GM12878 (cell line): ENCODE data around the gene SARS1. TPM values are rescaled to one million over a fixed set of nuclear protein-coding genes. Genes with fewer than 3 reads are reported as not detected.

Source experiments
- ATAC-seq: fragments of 200-7000 bp; cut with Tn5 transposase; 3 replicates; pipeline ENCODE4 v1.9.1; 2020; ENCODE audit warnings: mild to moderate bottlenecking, moderate library complexity
- BruUV-seq: library from RNA; stranded (reverse); fragments of 400-500 nt; replicated peaks from 2 replicates; lab custom pipeline; 2021; lab: Mats Ljungman, UMichigan
- CTCF ChIA-PET: fragments of 300-600 bp; sonication (Branson Sonifier 250); formaldehyde crosslinking; extraction: SDS; loops from one replicate; lab custom pipeline; 2021; ENCODE audit warnings: inconsistent platforms; lab: Yijun Ruan, JAX
- POLR2A ChIA-PET: fragments of 350-600 bp; formaldehyde crosslinking; extraction: SDS; loops from one replicate; lab custom pipeline; 2021; ENCODE audit warnings: inconsistent platforms; lab: Charles Lee
- RAD21 ChIA-PET: fragments of 300-600 bp; sonication (Branson Sonifier 250); formaldehyde crosslinking; loops from one replicate; lab custom pipeline; 2023; ENCODE audit warnings: antibody characterized with exemption; ENCODE audit not compliant: unreplicated experiment; lab: Charles Lee
- SMC1A ChIA-PET: fragments of 300-600 bp; sonication (Branson Sonifier 250); formaldehyde crosslinking; loops from one replicate; lab custom pipeline; 2023; ENCODE audit not compliant: unreplicated experiment, uncharacterized antibody; lab: Charles Lee
- DNase-seq: peaks from one replicate; pipeline ENCODE4 v3.0.0-alpha.2; 2011; ENCODE audit warnings: low read depth, low spot score
- FAIRE-seq: peaks from 3 replicates; lab custom pipeline; 2011; peaks lifted over from hg19 to GRCh38; lab: Jason Lieb, UNC
- H2AFZ ChIP-seq: 2 replicates; pipeline ENCODE4 v1.6.0; 2011; ENCODE audit warnings: low read depth, low read length, control low read depth; ENCODE audit not compliant: control insufficient read depth
- H3K27ac ChIP-seq: 2 replicates; pipeline ENCODE4 v1.5.1; 2011; ENCODE audit warnings: control low read depth; ENCODE audit not compliant: control insufficient read depth, insufficient read depth
- H3K27me3 ChIP-seq, 2 experiments: replicated peaks in 1 of 2; 2 replicates each; pipeline versions ENCODE4 v1.6.0 to v1.6.1; 2011; ENCODE audit warnings: low read length in 1 of 2; ENCODE audit not compliant: control insufficient read depth in 2 of 2, insufficient read depth in 2 of 2
- H3K36me3 ChIP-seq, 2 experiments: 2 replicates each; pipeline ENCODE4 v1.5.1; 2011; ENCODE audit warnings: low read length in 1 of 2; ENCODE audit not compliant: control insufficient read depth in 2 of 2, insufficient read depth in 2 of 2
- H3K4me1 ChIP-seq: 2 replicates; pipeline ENCODE4 v1.6.1; 2011; ENCODE audit warnings: mild to moderate bottlenecking, low read length, moderate library complexity, mixed read lengths; ENCODE audit not compliant: control insufficient read depth, insufficient read depth
- H3K4me2 ChIP-seq: 2 replicates; pipeline ENCODE4 v1.6.0; 2011; ENCODE audit warnings: control low read depth; ENCODE audit not compliant: control insufficient read depth, insufficient read depth
- H3K4me3 ChIP-seq: fragments of 200-600 bp; sonication (generic); 2 replicates; pipeline ENCODE4 v1.5.1; 2016
- H3K79me2 ChIP-seq: 2 replicates; pipeline ENCODE4 v1.6.0; 2011; ENCODE audit warnings: low read length; ENCODE audit not compliant: control insufficient read depth, insufficient read depth
- H3K9ac ChIP-seq: 2 replicates; pipeline ENCODE4 v1.8.0; 2011; ENCODE audit warnings: low read length, control low read depth, mixed read lengths; ENCODE audit not compliant: control insufficient read depth, insufficient read depth
- H3K9me3 ChIP-seq: replicated peaks from 3 replicates; pipeline ENCODE4 v1.5.1; 2011; ENCODE audit warnings: mild to moderate bottlenecking, low read length; ENCODE audit not compliant: control insufficient read depth, insufficient read depth
- H4K20me1 ChIP-seq: 2 replicates; pipeline ENCODE4 v1.6.0; 2011; ENCODE audit not compliant: control insufficient read depth, insufficient read depth
- ASH2L ChIP-seq: fragments of 300-600, 200-600 bp; sonication (generic); IDR thresholded peaks from 2 replicates; pipeline ENCODE4 v1.6.1; 2017; ENCODE audit warnings: low read depth, mild to moderate bottlenecking, borderline replicate concordance
- EGR1 ChIP-seq, 2 experiments: IDR thresholded peaks; 1 replicate in 1 of 2; 2 replicates in 1 of 2; pipeline ENCODE4 v1.6.1; 2011 to 2012; ENCODE audit warnings: low read depth in 2 of 2, low read length in 2 of 2, borderline replicate concordance in 1 of 2, mild to moderate bottlenecking in 1 of 2, moderate library complexity in 1 of 2
- ETV6 ChIP-seq, 2 experiments: fragments of 450-650 bp in 1 of 2; IDR thresholded peaks in 1 of 2; conservative IDR thresholded peaks in 1 of 2; 2 replicates each; pipeline ENCODE4 v1.6.1; 2014; ENCODE audit warnings: antibody characterized with exemption in 1 of 2, borderline replicate concordance in 1 of 2, low read depth in 1 of 2, mild to moderate bottlenecking in 1 of 2, moderate library complexity in 1 of 2
- FOS ChIP-seq: IDR thresholded peaks from 3 replicates; pipeline ENCODE4 v1.6.1; 2011; ENCODE audit warnings: borderline replicate concordance; ENCODE audit not compliant: insufficient read length; ENCODE audit errors: extremely low read depth
- MTA3 ChIP-seq: IDR thresholded peaks from 2 replicates; pipeline ENCODE4 v1.6.1; 2012; ENCODE audit warnings: low read length, inconsistent platforms, borderline replicate concordance
- MYB ChIP-seq: fragments of 150-350 bp; IDR thresholded peaks from 2 replicates; pipeline ENCODE4 v1.6.1; 2014; ENCODE audit warnings: mild to moderate bottlenecking, low read depth, low read length, borderline replicate concordance
- NR2C2 ChIP-seq: IDR thresholded peaks from 2 replicates; pipeline ENCODE4 v1.6.1; 2011; ENCODE audit warnings: borderline replicate concordance, low read depth; ENCODE audit not compliant: control insufficient read depth, insufficient read length
- RAD21 ChIP-seq: IDR thresholded peaks from 2 replicates; pipeline ENCODE4 v1.6.1; 2011; ENCODE audit warnings: mild to moderate bottlenecking, low read depth, low read length, moderate library complexity; ENCODE audit not compliant: insufficient read depth
- SMAD5 ChIP-seq: IDR thresholded peaks from 2 replicates; pipeline ENCODE4 v1.6.1; 2016; ENCODE audit warnings: antibody characterized with exemption, low read depth
- SUZ12 ChIP-seq: fragments of 200-600 bp; sonication (generic); IDR thresholded peaks from one replicate; pipeline ENCODE4 v1.6.1; 2018; ENCODE audit warnings: antibody characterized with exemption, mild to moderate bottlenecking; ENCODE audit not compliant: unreplicated experiment
- ZNF622 ChIP-seq: fragments of 450-650 bp; IDR thresholded peaks from 2 replicates; pipeline ENCODE4 v1.6.1; 2017; ENCODE audit warnings: mild to moderate bottlenecking, inconsistent platforms
- ZSCAN29 ChIP-seq: fragments of 450-650 bp; IDR thresholded peaks from 2 replicates; pipeline ENCODE4 v1.6.1; 2017; ENCODE audit warnings: mild to moderate bottlenecking, moderate library complexity
- WGBS: methylation state at CpG from one replicate; pipeline ENCODE4 v1.1.6; 2016; ENCODE audit warnings: low lambda C conversion rate; ENCODE audit not compliant: insufficient replicate concordance, insufficient coverage; ENCODE audit errors: missing lambda C conversion rate; 5-methylcytosine and 5-hydroxymethylcytosine counted together
- in situ Hi-C: fragments of 300-500 bp; cut with MboI; formaldehyde crosslinking; loops from 9 replicates; pipeline ENCODE4 v1.14.3; 2018; ENCODE audit warnings: mixed read lengths
- intact Hi-C: fragments of 100-400 bp; cut with micrococcal nuclease; formaldehyde crosslinking; loops from one replicate; pipeline ENCODE4 v1.14.2; 2022; ENCODE audit not compliant: unreplicated experiment
- polyA plus RNA-seq, 11 experiments: library from polyadenylated mRNA; depleted of rRNA in 4 of 11; unstranded in 6 of 11; stranded (reverse) in 5 of 11; fragments of >200 nt; fragmentation: Nextera tagmentation in 4 of 11; fragmentation: Illumina TruSeq in 1 of 11; extraction: Ambion mirVana in 4 of 11; extraction: Trizol in 1 of 11; gene quantifications; 1 replicate in 1 of 11; 2 replicates in 10 of 11; pipeline versions ENCODE4 v1.2.1 to v1.2.3, GENCODE V29; 2011 to 2016; ENCODE audit warnings: inconsistent platforms in 2 of 11, missing spikeins in 2 of 11, low read depth in 1 of 11
- total RNA-seq, 4 experiments: library from RNA; depleted of rRNA in 3 of 4; stranded (reverse); fragments of >200 nt in 3 of 4; fragmentation: Illumina TruSeq in 1 of 4; extraction: Trizol in 1 of 4; gene quantifications; 2 replicates each; pipeline versions ENCODE4 v1.2.1 to v1.2.3, GENCODE V29; 2013 to 2021
- TF ChIP-seq, protein P1 (sequence below): IDR thresholded peaks from 2 replicates; pipeline ENCODE4 v1.6.1; 2012; ENCODE audit warnings: low read depth, low read length, improper control_type of control experiment
- TF ChIP-seq, protein P2 (sequence below): fragments of 450-650 bp; IDR thresholded peaks from 2 replicates; pipeline ENCODE4 v1.6.1; 2016; ENCODE audit warnings: mild to moderate bottlenecking
- TF ChIP-seq, protein P3 (sequence below), 3 experiments: IDR thresholded peaks in 2 of 3; conservative IDR thresholded peaks in 1 of 3; 2 replicates each; pipeline ENCODE4 v1.5.1; 2011; ENCODE audit warnings: low read depth in 3 of 3, low read length in 3 of 3, mild to moderate bottlenecking in 3 of 3, control low read depth in 2 of 3, moderate library complexity in 2 of 3, inconsistent platforms in 1 of 3, mixed read lengths in 1 of 3; ENCODE audit not compliant: control insufficient read depth in 2 of 3, insufficient read depth in 1 of 3; ENCODE audit errors: extremely low read depth in 1 of 3
- TF ChIP-seq, protein P4 (sequence below): IDR thresholded peaks from 2 replicates; pipeline ENCODE4 v1.6.1; 2012; ENCODE audit warnings: mild to moderate bottlenecking, low read depth, low read length

SARS1 gene
- total and polyA plus RNA-seq, 10 of the 15 experiments (the other 5 are each of a cell fraction or from before 2014, with no cell fraction given): 103 to 202 (median 138) TPM

DNA sequence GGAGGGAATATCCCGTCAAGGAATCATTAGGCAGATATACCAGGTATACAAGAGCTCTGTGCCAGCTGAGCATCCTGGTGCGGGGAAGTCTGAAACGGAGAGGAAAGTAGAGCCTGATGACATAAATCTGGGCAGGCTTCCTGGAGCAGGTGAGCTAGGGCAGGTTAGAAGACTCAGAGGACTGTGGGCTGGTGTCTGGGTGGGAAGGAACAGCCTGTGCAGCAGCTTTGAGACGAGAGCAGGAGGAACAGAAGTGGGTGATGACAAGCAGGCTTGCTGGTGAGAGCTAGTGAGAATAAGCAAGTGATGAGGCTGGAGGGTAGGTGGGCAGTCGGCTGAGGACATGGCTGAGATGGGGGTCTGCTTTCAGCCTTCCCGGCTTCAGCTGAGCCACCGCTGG is 42.4 kb downstream of the SARS1 start:
- Histone ChIP-seq H4K20me1 (no peaks in the 10 kb centered on the region), H3K4me2 (no peak overlapping the region), H3K27me3 (peaks cover 0 to 1% of the 10 kb centered on the region in 2 experiments; a peak in 2 of 4 replicates), H3K9me3 (no peaks in the 10 kb centered on the region), H3K4me3 (no peak overlapping the region), H3K79me2 (no peaks in the 10 kb centered on the region), H3K36me3 (no peaks in the 10 kb centered on the region), H3K9ac (no peak overlapping the region), H3K4me1 (no peaks in the 10 kb centered on the region), H2AFZ (no peak overlapping the region), H3K27ac (no peak overlapping the region)
- CTCF ChIA-PET: no interaction called here
- POLR2A ChIA-PET: no interaction called here
- RAD21 ChIA-PET: no interaction called here
- intact Hi-C loops: no loop called here
- SMC1A ChIA-PET: no interaction called here
- 52% methylated on average over 7 of the region's 7 CpGs for WGBS
- FAIRE-seq (no peak), DNase-seq (no peak), ATAC-seq (no peak)
- in situ Hi-C loops: no loop called here
- BruUV-seq: no TSS peak
- TF ChIP-seq ASH2L: no peak
- TF ChIP-seq NR2C2: no peak
- TF ChIP-seq MTA3: no peak
- no peak for TF ChIP-seq SMAD5
- no peak for TF ChIP-seq ETV6 (conservative IDR thresholded peaks at IDR 0.05 in 1 of 2, IDR thresholded peaks at IDR 0.05 in 1 of 2; ENCODE audit: borderline replicate concordance in 1 of 2, low read depth in 1 of 2)
- TF ChIP-seq, protein P1, sequence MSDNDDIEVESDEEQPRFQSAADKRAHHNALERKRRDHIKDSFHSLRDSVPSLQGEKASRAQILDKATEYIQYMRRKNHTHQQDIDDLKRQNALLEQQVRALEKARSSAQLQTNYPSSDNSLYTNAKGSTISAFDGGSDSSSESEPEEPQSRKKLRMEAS: no peak
- no peak for TF ChIP-seq RAD21
- TF ChIP-seq, protein P2, sequence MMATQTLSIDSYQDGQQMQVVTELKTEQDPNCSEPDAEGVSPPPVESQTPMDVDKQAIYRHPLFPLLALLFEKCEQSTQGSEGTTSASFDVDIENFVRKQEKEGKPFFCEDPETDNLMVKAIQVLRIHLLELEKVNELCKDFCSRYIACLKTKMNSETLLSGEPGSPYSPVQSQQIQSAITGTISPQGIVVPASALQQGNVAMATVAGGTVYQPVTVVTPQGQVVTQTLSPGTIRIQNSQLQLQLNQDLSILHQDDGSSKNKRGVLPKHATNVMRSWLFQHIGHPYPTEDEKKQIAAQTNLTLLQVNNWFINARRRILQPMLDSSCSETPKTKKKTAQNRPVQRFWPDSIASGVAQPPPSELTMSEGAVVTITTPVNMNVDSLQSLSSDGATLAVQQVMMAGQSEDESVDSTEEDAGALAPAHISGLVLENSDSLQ: no peak
- TF ChIP-seq, protein P3, sequence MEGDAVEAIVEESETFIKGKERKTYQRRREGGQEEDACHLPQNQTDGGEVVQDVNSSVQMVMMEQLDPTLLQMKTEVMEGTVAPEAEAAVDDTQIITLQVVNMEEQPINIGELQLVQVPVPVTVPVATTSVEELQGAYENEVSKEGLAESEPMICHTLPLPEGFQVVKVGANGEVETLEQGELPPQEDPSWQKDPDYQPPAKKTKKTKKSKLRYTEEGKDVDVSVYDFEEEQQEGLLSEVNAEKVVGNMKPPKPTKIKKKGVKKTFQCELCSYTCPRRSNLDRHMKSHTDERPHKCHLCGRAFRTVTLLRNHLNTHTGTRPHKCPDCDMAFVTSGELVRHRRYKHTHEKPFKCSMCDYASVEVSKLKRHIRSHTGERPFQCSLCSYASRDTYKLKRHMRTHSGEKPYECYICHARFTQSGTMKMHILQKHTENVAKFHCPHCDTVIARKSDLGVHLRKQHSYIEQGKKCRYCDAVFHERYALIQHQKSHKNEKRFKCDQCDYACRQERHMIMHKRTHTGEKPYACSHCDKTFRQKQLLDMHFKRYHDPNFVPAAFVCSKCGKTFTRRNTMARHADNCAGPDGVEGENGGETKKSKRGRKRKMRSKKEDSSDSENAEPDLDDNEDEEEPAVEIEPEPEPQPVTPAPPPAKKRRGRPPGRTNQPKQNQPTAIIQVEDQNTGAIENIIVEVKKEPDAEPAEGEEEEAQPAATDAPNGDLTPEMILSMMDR (IDR thresholded peaks at IDR 0.05 in 2 of 3, conservative IDR thresholded peaks at IDR 0.05 in 1 of 3; ENCODE audit: control insufficient read depth in 2 of 3, extremely low read depth in 1 of 3, insufficient read depth in 1 of 3, low read depth in 3 of 3, low read length in 3 of 3): no peak
- TF ChIP-seq, protein P4, sequence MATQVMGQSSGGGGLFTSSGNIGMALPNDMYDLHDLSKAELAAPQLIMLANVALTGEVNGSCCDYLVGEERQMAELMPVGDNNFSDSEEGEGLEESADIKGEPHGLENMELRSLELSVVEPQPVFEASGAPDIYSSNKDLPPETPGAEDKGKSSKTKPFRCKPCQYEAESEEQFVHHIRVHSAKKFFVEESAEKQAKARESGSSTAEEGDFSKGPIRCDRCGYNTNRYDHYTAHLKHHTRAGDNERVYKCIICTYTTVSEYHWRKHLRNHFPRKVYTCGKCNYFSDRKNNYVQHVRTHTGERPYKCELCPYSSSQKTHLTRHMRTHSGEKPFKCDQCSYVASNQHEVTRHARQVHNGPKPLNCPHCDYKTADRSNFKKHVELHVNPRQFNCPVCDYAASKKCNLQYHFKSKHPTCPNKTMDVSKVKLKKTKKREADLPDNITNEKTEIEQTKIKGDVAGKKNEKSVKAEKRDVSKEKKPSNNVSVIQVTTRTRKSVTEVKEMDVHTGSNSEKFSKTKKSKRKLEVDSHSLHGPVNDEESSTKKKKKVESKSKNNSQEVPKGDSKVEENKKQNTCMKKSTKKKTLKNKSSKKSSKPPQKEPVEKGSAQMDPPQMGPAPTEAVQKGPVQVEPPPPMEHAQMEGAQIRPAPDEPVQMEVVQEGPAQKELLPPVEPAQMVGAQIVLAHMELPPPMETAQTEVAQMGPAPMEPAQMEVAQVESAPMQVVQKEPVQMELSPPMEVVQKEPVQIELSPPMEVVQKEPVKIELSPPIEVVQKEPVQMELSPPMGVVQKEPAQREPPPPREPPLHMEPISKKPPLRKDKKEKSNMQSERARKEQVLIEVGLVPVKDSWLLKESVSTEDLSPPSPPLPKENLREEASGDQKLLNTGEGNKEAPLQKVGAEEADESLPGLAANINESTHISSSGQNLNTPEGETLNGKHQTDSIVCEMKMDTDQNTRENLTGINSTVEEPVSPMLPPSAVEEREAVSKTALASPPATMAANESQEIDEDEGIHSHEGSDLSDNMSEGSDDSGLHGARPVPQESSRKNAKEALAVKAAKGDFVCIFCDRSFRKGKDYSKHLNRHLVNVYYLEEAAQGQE: no peak
- no peak for TF ChIP-seq EGR1 (IDR thresholded peaks at IDR 0.05; ENCODE audit: borderline replicate concordance in 1 of 2, low read depth in 2 of 2, low read length in 2 of 2)
- no peak for TF ChIP-seq ZSCAN29
- no peak for TF ChIP-seq SUZ12
- TF ChIP-seq ZNF622: no peak
- TF ChIP-seq FOS: no peak
- TF ChIP-seq MYB: no peak
